GM04504 (cell line): ENCODE data around the gene FAHD2B.
"Not testable (repeated sequence)": the region's sequence is repeated elsewhere in the genome, so short reads cannot be mapped to it uniquely, and the experiment has no call there.

Experiments
- DNase-seq: peaks from one replicate; pipeline ENCODE4 v3.0.0-alpha.2; 2012; ENCODE audit warnings: low read depth

The FAHD2B gene, protein sequence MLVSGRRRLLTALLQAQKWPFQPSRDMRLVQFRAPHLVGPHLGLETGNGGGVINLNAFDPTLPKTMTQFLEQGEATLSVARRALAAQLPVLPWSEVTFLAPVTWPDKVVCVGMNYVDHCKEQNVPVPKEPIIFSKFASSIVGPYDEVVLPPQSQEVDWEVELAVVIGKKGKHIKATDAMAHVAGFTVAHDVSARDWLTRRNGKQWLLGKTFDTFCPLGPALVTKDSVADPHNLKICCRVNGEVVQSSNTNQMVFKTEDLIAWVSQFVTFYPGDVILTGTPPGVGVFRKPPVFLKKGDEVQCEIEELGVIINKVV

DNA sequence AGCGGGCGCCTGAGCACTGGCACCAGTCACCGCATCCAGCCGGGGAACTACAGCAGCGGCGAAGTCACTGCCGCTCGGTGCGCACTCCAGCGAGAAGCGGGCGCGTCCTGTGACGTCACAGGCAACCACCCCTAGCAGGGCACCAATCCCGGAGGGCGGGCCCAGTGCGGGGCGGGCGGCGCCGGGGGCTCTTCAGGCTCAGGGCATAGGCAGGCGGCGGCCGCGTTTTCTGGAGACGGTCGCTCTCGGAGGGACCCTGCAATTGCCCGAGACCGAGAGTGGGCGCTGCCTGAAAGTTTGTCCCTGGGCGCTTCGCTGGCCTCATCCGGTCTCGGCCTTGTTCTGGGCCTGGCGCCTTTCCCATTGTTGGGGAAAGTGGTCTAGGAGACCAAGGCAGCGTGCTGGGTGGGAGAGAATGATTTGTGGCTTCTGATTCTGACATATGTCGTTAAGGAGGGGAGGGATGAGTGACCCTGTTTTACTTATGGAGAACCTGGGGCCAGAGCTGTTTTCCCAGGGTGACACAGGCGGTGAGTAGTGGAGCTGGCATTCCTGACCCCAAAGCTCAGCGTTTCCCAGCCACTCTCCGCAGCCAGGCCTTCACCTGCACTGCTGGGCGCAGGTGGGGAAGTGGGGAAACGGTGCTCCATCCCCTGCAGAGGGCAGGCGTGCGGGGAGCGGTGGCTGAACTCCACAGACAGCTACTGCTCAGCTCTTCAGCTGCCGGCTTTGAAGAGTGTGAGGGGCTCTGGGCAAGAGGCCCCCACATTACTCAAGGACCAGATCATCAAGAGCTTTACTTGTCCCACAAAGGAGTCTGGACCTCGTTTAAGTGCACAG is at the start of gene FAHD2B:
FAHD2B (minus strand) TSS at position 111 of the 840 bp plus-strand sequence. CDS start 3,176 bp downstream, outside the sequence.
- DNase-seq = peak; percentile 17

DNA sequence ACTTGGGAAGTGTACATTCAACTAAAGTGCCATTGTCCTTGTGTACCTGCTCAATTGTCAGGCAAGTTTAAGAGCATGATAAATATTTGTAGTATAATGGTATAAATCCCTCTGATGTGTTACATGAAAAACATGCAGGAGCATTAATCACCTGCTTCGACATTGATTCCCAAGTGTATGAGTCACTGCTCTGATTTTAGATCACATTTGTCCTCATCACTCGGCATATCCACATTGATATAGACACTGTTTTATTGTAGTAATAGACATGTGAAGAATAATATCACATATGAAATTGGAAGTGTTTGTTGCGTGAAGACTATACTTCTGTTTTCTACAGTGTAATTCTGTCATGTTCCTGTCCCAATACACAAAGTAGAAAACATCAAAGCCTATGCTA is 49.3 kb upstream of the FAHD2B start:
- not testable (repeated sequence) for DNase-seq

DNA sequence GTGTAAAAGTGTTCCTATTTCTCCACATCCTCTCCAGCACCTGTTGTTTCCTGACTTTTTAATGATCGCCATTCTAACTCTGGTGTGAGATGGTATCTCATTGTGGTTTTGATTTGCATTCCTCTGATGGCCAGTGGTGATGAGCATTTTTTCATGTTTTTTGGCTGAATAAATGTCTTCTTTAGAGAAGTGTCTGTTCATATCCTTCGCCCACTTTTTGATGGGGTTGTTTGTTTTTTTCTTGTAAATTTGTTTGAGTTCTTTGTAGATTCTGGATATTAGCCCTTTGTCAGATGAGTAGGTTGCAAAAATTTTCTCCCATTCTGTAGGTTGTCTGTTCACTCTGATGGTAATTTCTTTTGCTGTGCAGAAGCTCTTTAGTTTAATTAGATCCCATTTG is 34.4 kb upstream of the FAHD2B start:
- DNase-seq = not testable (repeated sequence)

DNA sequence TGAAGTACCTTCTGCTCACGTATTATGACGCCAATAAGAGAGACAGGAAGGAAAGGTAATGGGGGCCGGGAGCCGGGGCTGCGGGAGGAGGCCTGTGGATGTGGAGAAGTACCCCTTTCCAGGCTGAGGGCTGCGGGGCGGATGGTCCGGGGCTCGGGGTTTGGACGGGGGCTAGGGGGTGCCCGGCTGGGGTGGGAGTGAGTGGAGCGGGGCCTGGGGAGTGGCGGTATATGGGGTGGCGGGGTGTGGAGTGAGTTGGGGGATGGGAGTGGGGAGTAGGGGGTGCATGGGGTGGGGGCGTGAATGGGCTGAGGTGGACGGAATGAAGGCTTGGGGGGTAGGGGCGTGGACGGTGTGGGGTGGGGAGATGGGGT is 19.2 kb upstream of the FAHD2B start:
- not testable (repeated sequence) for DNase-seq

DNA sequence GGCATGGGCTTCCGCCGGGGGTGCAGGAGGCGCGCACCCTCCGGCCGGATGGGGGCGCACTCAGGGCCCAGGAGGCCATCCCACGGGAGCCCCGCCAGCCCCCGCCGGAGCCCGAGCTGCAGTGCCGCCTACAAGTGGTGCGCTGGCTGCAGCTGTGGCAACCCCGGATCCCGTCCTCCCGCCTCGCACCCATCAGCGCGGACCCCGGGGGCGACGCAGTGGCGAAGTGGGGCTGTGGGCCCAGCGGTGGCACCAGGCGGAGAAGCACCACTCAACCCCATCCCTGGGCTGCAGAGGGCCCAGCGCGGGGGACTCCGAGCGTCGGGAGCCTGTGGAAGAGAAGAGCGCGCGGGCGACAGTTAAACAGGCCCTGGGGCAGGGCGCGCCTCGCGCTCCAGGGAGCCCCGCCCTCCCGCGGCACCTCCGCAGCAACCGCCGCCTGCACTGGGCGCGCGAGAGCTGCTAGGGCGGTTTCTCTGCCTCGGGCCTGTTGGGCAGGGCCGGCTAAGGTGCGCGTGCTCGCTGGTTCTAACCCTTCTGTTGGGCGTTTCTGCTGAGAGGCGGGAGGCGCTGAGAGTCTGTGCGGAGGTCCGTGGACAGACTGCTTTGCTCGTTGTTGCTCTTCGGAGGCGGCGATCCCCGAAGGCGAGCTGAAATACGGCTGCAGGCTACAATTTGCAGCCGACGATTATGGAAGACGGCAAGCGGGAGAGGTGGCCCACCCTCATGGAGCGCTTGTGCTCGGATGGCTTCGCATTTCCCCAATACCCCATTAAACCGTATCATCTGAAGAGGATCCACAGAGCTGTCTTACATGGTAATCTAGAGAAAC is 18.6 kb upstream of the FAHD2B start, which contains the start of gene ANKRD36:
ANKRD36 (plus strand) TSS at position 104 of the 832 bp plus-strand sequence; CDS start at position 691, 587 bp downstream.
- peak; percentile 54 for DNase-seq

DNA sequence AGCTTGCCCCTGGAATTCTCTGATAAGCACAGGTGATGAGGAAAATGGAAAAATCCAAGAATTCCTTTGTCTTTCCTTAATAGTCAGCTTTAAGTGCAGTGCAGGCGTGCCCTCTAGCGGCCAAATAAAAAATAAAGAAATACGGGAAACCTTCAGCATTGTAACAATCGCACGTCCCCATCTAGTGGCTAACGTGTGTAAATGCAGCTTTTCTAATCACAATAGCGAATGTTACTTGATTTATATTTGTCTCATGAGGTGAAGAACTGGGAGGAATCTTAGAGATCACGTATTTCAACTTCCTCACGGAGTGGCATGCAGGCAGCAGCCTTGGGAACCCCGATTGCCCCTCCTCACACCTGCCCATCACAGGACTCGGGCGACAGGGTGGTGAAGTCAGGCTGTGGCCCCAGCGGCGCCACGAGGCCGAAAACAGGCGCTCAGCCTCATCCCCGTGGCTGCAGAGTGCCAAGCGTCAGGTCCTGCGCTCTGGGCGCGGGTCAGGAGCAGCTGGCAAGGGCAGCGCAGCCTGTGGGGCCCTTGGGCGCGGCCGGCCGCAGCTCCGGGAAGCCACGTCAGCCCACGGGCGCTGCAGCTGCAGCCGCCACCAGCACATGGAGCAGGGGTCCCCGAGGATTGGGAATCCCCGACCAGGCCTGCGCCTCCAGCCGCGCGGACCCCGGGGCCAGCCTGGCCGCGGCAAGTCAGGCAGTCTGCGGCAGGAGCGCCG is 17.8 kb upstream of the FAHD2B start:
- DNase-seq = peak; percentile 3

DNA sequence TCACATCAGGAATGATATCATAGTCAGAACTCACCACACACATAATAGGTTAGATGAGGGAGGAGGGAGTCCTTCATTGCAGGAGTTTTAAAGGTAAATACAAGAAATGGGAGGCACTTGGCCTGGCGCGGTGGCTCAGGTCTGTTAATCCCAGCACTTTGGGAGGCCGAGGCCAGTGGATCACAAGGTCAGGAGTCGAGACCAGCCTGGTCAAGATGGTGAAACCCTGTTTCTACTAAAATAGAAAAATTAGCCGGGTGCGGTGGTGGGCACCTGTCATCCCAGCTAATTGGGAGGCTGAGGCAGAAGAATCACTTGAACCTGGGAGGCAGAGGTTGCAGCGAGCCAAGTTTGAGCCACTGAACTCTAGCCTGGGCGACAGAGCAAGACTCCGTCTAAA is 16.6 kb upstream of the FAHD2B start:
- DNase-seq = not testable (repeated sequence)

DNA sequence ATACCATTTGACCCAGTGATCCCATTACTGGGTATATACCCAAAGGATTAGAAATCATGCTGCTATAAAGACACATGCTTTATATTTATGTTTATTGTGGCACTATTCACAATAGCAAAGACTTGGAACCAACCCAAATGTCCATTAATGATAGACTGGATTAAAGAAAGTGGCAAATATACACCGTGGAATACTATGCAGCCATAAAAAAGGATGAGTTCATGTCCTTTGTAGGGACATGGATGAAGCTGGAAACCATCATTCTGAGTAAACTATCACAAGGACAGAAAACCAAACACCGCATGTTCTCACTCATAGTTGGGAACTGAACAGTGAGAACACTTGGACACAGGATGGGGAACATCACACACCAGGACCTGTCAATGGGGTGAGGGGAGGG is 12.2 kb upstream of the FAHD2B start:
- not testable (repeated sequence) for DNase-seq

DNA sequence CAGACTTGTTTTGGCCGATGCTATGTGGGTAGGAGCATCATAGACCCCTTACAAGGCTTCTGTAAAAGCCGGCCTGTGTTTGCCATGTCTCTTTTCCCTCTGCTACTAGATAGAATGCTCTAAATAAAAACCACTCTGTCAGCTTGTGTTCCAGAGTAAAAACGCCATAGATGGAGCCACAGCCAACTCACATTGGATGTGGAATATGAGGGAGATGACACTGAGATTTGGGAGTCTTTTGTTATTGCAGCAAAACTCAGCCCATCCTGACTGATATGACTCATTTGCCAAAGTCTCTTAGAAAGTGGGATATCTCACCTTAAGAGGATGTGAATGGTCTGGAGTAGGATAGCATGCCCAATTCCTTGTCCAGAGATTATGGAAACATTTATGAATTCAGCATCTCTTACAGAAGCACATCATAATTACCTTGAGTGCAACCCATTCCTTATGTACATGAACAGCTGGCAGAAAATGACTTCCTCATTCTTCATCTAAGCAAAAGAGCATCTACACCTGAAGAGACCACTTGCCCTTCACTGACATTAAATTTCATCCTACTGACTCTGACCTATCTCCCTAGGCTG is 4.2 kb upstream of the FAHD2B start:
- not testable (repeated sequence) for DNase-seq

DNA sequence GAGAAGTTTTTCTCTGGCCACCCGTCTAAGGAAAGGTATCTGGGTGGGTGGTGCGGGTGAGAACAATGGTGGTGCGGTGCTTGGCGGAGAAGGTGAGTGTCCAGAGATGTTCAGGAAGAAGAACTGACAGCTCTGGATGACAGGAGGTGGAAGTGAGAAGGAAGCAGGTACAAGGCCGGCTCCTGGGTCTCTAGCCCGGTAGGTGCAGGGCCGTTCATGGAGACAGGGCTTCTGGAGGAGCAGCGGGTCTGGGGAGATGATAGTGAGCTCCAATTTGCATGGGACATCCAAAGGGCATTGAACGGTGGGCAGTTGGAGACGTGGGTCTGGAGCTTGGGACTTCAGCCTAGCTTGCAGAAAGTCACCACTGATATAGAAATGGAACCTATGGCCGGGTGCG is 979 bp upstream of the FAHD2B start:
- no peak for DNase-seq

DNA sequence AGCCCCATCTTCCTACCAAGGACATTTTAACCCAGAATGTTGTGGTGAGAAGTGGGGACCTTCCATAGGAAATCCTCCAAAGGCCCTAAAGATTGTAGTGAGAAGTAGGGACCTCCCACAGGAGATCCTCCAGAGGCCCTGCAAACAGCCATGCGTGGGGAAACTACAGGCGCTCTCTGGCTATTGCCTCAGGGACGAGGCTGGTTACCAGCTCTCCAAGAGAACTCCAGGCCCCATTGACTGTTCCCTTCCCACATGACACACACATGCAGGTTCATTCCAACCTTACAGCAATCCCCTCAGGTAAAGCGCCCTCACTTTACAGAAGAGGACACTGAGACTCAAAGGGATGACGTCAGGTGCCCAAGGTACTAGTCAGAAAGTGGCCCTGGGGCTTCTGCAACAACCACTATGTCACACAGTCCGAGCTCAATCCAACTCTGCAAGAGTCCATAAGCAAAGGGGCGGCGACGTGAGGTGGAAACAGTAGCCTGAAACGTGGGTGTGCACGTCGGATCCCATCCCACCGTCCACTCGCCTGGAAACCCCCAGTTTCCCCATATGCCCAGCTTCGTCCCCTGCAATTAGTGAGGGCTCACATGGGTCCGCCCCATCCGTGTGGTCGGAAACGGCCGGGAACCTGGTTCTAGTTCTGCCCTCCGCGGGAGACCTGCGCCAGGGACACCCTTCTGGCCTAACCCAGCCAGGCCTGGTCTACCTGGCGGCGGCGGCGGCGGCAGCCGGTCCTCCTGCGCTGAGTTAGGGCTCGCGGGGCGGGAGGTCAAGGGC is 505 bp downstream of the FAHD2B start:
- DNase-seq = not testable (repeated sequence)

DNA sequence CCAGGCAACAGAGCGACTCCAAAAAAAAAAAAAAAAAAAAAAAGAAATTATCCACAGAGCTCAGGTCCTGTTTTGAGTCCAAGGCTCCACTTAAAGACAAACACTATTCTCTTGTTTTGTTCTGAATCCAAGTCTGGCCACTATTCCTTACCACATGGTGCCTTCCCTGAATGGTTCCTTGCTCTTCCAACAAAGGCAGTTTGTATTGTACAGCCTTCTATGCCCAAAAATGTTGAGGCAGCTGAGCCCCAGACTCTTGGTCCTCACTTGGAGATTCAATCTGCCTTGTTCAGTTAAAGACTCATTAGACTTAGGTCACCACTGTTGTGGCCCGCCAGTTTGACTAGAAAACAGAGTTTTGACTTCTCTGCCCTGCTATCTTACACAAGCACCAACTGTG is 1.7 kb downstream of the FAHD2B start:
- DNase-seq = not testable (repeated sequence)

DNA sequence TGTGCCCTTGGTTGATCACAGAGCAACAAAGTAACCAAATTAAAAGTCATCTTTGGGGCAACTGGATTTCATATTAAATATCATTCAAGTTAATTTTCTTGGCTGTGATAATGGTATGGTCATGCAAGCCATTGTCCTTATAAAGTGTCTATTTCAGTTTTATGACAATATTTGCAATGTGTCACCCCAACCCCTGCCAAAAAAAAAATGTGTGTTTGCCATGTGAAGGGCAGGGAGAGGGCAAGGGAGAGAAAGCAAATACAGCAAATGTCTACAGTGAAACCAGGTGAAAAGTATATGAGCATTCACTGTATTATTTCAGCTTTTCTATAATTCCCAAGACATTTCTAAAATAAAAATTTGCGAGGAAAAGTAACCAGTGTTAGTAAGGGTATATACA is 6.0 kb downstream of the FAHD2B start:
- not testable (repeated sequence) for DNase-seq

DNA sequence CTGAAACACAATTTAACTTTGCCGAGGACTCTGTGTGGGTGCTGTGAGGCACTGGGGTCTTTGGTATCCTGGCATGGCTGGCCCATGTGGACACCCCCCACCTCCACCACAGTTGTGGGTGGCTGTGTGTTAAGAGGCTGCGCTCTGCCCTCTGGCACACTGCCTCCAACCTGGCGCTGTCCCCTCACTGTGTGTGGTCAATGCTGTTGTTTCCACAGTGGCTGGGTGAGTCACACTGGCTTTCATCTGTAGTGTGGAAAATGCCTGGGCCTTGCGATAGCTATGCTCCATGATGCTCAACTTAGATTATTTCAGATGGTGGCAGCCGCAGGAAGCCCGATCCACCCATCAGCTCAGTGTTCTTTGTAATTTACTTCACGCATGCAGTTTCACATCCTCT is 9.6 kb downstream of the FAHD2B start:
- DNase-seq = not testable (repeated sequence)

DNA sequence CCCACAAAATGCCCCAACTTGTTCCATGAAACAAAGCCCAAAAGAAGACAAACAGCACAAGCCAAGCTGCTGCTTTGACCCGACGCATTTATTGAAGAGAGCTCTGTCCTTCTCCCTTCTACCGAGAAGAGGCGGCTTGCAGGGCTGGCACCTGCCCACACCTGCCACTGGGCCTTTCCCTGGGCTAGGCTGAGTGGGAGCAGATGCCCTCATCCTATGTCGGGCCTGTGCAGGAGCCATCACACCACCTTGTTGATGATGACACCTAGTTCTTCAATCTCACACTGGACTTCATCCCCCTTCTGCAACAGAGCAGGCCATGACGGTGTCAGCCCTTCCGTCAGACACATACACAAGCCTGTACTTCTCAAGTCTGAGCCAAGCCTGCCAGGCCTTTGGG is 11.2 kb downstream of the FAHD2B start:
- not testable (repeated sequence) for DNase-seq

DNA sequence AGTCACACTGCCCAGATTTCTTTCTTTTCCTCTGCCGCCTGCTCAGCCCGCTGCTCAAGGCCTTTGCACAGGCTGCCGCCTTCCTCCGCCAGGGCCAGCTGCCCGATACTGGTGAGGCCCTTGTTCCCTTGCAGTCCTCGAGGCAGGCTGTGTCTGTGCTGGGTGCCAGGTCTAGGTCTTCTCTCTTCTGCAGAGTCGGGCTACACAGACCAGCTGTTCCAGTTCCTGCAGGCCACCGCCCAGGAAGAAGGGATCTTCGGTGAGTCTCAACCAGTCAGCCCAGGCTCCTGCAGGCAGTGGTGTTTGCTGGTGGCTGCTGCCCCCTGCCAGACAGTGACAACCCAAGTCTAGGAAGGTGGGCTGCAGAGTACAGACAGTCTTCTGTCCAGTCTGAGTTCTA is 12.5 kb downstream of the FAHD2B start:
- DNase-seq = not testable (repeated sequence)

DNA sequence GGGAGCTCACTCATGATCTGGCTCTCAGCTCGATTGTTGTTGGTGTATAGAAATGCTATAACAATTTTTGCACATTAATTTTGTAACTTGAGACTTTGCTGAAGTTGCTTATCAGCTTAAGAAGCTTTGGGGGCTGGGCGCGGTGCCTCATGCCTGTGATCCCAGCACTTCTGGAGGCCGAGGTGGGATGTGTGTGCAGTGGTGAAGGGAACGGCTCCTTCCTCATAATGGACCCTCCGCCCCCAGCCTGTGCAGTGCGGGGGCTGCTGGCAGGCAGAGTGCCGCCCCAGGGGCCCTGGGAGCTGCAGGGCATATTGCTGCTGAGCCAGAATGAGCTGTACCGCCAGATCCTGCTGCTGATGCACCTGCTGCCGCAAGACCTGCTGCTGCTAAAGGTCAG is 13.8 kb downstream of the FAHD2B start:
- DNase-seq = not testable (repeated sequence)

DNA sequence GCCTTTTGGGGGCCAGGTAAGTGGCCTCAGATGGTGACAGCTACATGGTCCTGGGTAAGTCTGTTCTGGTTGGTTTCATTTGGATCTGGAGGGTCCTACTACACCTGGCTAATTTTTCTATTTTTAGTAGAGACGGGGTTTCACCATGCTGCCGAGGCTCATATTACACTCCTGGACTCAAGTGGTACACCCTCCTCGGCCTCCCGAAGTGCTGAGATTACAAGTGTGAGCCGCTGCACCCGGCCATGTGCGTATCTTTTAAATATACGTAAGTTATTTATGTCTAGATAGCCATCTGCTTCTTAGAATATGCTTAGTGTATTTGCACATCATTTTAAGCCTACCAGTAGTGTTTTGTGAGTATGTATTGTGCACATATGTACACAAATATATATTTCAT is 17.5 kb downstream of the FAHD2B start:
- not testable (repeated sequence) for DNase-seq

DNA sequence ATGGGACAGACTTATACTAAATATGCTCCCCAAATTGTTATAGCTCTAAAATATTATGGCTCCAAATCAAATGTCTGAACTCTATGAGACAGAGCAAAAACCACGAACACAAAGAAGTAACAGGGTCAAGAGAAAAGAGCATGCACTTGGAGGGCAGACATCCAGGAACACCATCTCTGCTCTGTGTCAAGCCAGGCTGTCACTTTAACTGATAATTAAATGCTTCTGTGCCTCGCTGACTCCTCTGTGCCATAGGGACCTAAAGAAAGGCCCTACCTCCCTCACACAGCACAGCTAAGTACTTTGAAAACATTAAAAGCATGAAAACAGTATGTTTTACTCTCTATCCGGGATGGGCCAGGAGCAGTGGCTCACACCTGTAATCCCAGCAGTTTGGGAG is 23.8 kb downstream of the FAHD2B start:
- not testable (repeated sequence) for DNase-seq

DNA sequence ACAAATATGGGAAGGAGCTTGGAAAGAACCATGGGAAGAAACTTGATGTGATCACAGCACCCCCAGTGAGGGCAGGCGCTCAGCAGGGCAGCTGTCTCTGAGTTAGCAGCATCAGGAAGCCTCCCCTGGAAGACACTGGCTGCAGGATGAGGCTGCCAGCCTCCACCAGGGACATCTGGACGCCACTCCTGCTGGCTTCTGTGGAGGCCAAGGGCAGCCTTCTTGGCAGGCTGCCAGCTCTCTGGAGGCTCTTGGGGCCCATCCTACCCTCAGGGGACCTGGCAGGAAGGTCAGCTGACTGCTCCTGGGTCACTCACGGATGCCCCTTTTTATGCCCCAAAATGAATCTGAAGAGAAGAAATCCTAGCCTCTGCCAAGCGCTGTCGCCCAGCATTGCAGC is 26.0 kb downstream of the FAHD2B start:
- DNase-seq = not testable (repeated sequence)
